Cardiac muscle cell (in vitro differentiated cells and primary cell): Measurements from ENCODE around the gene TJP1. TPM values are rescaled to one million over a fixed set of nuclear protein-coding genes. Genes with fewer than 3 reads are reported as not detected.
A peak's percentile ranks its signal among the peaks of the same experiment; 100 is the strongest.

Experiments used
- DNase-seq, 2 donors: peaks; one replicate each; pipeline versions ENCODE4 v3.0.0 to v3.0.0-alpha.2; 2010 to 2017; ENCODE audit warnings: low read depth in 1 of 2, low spot score in 1 of 2
- H3K27ac ChIP-seq: fragments of 200-600 bp; sonication (generic); 2 replicates; pipeline ENCODE4 v1.5.1; 2016
- H3K27me3 ChIP-seq: fragments of 200-600 bp; sonication (generic); 2 replicates; pipeline ENCODE4 v1.6.0; 2016; ENCODE audit warnings: control low read depth
- H3K36me3 ChIP-seq: fragments of 200-600 bp; sonication (generic); 2 replicates; pipeline ENCODE4 v1.5.1; 2016; ENCODE audit warnings: control low read depth
- H3K4me1 ChIP-seq: fragments of 200-600 bp; sonication (generic); 2 replicates; pipeline ENCODE4 v1.8.1; 2017; ENCODE audit warnings: low read depth, mild to moderate bottlenecking, mixed run types
- H3K4me3 ChIP-seq: fragments of 200-600 bp; sonication (generic); 2 replicates; pipeline ENCODE4 v1.5.1; 2016; ENCODE audit warnings: mild to moderate bottlenecking
- H3K9me3 ChIP-seq: fragments of 200-600 bp; sonication (generic); 2 replicates; pipeline ENCODE4 v1.5.1; 2017; ENCODE audit warnings: low read depth, mild to moderate bottlenecking, control low read depth
- polyA plus RNA-seq: library from polyadenylated mRNA; unstranded; fragments of >200 nt; fragmentation: Nextera tagmentation; extraction: Ambion mirVana; gene quantifications from 2 replicates; pipeline ENCODE4 v1.2.1, GENCODE V29; 2016
- total RNA-seq: library from RNA; depleted of rRNA; stranded (reverse); fragments of >200 nt; gene quantifications from 2 replicates; pipeline ENCODE4 v1.2.3, GENCODE V29; 2016
- TF ChIP-seq, protein P1 (sequence below): IDR thresholded peaks from 2 replicates; pipeline ENCODE4 v1.5.1; 2012; ENCODE audit warnings: low read depth, mild to moderate bottlenecking, low read length

TJP1 gene
- total and polyA plus RNA-seq, 2 experiments from 2014 or later: 66.6 to 93.9 TPM

DNA sequence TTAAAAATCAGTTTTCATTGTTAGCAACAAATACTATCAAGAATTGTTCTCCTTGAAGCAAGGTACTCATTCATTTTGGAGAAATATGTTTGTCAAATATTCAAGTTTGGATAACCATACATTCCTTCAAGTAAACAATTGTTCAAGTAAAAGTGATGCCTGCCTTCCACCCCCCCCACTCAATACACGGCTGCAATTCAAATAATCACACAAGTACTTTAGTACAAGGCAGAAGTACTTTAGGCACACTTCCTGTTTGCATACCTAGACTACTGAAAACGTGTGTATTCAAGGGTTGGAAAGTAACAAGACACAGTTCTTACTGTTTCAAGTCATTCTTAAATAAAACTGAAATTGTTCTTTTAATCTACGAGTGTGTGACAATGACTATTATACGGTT, 45.4 kb downstream of the TJP1 start:
- no peaks in the 10 kb centered on the region for H3K27me3 ChIP-seq
- no peak overlapping the region for H3K4me3 ChIP-seq
- H3K4me1 ChIP-seq: peaks cover 25% of the 10 kb centered on the region
- peaks cover 3% of the 10 kb centered on the region for H3K36me3 ChIP-seq
- no peak for DNase-seq
- H3K27ac ChIP-seq: no peak overlapping the region
- H3K9me3 ChIP-seq: no peaks in the 10 kb centered on the region
- TF ChIP-seq, protein P1, sequence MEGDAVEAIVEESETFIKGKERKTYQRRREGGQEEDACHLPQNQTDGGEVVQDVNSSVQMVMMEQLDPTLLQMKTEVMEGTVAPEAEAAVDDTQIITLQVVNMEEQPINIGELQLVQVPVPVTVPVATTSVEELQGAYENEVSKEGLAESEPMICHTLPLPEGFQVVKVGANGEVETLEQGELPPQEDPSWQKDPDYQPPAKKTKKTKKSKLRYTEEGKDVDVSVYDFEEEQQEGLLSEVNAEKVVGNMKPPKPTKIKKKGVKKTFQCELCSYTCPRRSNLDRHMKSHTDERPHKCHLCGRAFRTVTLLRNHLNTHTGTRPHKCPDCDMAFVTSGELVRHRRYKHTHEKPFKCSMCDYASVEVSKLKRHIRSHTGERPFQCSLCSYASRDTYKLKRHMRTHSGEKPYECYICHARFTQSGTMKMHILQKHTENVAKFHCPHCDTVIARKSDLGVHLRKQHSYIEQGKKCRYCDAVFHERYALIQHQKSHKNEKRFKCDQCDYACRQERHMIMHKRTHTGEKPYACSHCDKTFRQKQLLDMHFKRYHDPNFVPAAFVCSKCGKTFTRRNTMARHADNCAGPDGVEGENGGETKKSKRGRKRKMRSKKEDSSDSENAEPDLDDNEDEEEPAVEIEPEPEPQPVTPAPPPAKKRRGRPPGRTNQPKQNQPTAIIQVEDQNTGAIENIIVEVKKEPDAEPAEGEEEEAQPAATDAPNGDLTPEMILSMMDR: no peak

DNA sequence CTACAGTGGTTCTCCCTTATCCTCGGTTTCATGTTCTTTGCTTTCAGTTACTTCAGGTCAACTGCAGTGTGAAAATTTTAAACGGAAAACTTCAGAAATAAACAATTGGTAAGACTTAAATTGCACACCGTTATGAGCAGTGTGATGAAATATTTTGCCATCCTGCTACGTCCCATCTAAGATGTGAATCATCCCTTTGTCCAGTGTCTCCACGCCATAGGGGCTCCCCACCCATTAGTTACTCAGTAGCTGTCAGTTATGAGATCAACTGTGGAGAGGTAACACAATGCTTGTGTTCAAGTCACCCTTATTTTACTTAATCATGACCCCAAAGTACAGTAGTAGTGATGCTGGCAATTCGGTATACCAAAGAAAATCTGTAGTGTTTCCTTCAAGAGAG, 47.4 kb downstream of the TJP1 start:
- Histone ChIP-seq H3K4me1 (peaks cover 25% of the 10 kb centered on the region), H3K4me3 (no peak overlapping the region), H3K27me3 (no peaks in the 10 kb centered on the region), H3K9me3 (no peaks in the 10 kb centered on the region), H3K27ac (no peak overlapping the region), H3K36me3 (peaks cover 13% of the 10 kb centered on the region)
- peak in 1 of 2 donors; percentile 57 for DNase-seq
- TF ChIP-seq, protein P1: no peak

DNA sequence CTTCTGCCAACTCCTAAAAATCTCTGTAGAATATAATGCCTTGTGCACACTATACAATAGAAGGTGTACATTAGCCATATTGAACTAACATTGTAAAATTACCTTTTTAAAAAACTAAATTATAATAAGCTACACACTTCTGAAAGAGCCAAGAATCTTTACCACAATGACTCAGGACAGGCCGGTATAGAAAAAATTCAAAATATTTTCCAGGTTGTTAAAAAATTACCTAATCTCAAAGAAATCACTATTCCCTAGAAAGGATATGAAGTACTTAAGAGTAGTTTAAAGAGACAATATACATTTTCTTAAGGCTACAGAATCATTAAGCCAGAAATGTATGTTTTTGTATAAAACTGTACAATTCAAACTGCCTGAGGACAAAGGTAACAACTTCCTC, 48.5 kb downstream of the TJP1 start:
- TF ChIP-seq, protein P1: no peak
- Histone ChIP-seq H3K36me3 (peaks cover 23% of the 10 kb centered on the region), H3K4me3 (no peak overlapping the region), H3K27ac (no peak overlapping the region), H3K9me3 (no peaks in the 10 kb centered on the region), H3K27me3 (no peaks in the 10 kb centered on the region), H3K4me1 (peaks cover 18% of the 10 kb centered on the region)
- DNase-seq: no peak

DNA sequence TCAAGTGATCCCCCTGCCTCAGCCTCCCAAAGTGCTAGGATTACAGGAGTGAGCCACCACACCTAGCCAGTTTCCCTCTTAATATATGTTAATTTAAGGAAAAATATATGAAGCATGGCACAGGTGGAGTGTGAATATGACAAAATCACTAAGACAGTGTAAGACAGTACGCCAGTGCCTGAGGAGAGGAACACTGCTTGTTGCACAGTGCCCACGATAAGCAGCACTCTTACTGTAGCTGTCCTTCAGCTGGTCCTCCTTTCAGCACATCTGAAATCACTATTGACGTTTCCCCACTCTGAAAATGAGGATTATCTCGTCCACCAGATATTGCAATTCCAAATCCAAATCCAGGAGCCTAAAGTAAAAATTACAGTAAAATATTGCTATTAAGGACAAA, 49.3 kb downstream of the TJP1 start:
- no peaks in the 10 kb centered on the region for H3K9me3 ChIP-seq
- H3K27me3 ChIP-seq: no peaks in the 10 kb centered on the region
- H3K36me3 ChIP-seq: peaks cover 23% of the 10 kb centered on the region
- no peak overlapping the region for H3K4me3 ChIP-seq
- H3K4me1 ChIP-seq: peaks cover 13% of the 10 kb centered on the region
- DNase-seq: no peak
- H3K27ac ChIP-seq: no peak overlapping the region
- TF ChIP-seq, protein P1: no peak

DNA sequence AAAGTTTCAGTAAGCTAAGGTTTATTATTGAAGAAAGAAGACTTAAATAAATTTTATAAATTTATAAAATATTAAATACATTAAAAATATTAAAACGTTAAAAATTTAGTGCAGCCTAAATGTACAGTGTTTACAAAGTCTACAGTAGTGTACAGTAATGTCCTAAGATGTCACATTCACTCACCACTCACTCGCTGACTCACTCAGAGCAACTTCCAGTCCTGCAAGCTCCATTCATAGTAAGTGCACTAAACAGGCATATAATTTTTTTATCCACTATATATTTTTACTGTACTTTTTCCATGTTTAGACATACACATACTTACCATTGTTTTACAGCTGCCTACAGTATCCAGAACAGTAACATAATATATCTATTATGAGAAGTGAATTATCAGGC, 51.5 kb downstream of the TJP1 start:
- Histone ChIP-seq H3K4me3 (no peak overlapping the region), H3K4me1 (peaks cover 16% of the 10 kb centered on the region), H3K27me3 (no peaks in the 10 kb centered on the region), H3K27ac (no peak overlapping the region), H3K9me3 (no peaks in the 10 kb centered on the region), H3K36me3 (peaks cover 28% of the 10 kb centered on the region)
- no peak for DNase-seq
- TF ChIP-seq, protein P1: no peak
